PC-9 (cell line): ENCODE results near the gene LDHB. TPM values are rescaled to one million over a fixed set of nuclear protein-coding genes. Genes with fewer than 3 reads are reported as not detected.

Source experiments
- BruUV-seq: library from RNA; stranded (reverse); fragments of 400-500 nt; replicated peaks from 2 replicates; lab custom pipeline; 2021; lab: Mats Ljungman, UMichigan
- CTCF ChIA-PET: fragments of 300-600 bp; sonication (Branson Sonifier 250); formaldehyde crosslinking; loops from one replicate; lab custom pipeline; 2022; ENCODE audit warnings: antibody characterized with exemption; lab: Charles Lee
- POLR2A ChIA-PET: fragments of 300-600 bp; sonication (Branson Sonifier 250); formaldehyde crosslinking; loops from one replicate; lab custom pipeline; 2022; ENCODE audit warnings: antibody characterized with exemption; ENCODE audit not compliant: unreplicated experiment; lab: Charles Lee
- DNase-seq, 2 experiments: peaks; one replicate each; pipeline versions ENCODE4 v3.0.0 to v3.0.0-alpha.2; 2015 to 2022; ENCODE audit warnings: mixed read lengths in 1 of 2
- H2AFZ ChIP-seq: fragments of 200-600 bp; sonication (generic); 2 replicates; pipeline ENCODE4 v1.8.1; 2017; ENCODE audit warnings: antibody characterized with exemption
- H3F3A ChIP-seq: fragments of 200-600 bp; sonication (generic); 2 replicates; pipeline ENCODE4 v1.8.1; 2017; ENCODE audit warnings: antibody characterized with exemption, mild to moderate bottlenecking, low read depth; ENCODE audit not compliant: insufficient read depth
- H3K27ac ChIP-seq: fragments of 200-600 bp; sonication (generic); 2 replicates; pipeline ENCODE4 v1.6.1; 2016; ENCODE audit warnings: mixed run types
- H3K27me3 ChIP-seq: fragments of 200-600 bp; sonication (generic); 2 replicates; pipeline ENCODE4 v1.6.1; 2016; ENCODE audit warnings: low read depth, mixed run types; ENCODE audit not compliant: insufficient read depth
- H3K36me3 ChIP-seq: fragments of 200-600 bp; sonication (generic); 2 replicates; pipeline ENCODE4 v1.6.1; 2016; ENCODE audit warnings: low read depth, mixed run types
- H3K4me1 ChIP-seq: fragments of 200-600 bp; sonication (generic); replicated peaks from 2 replicates; pipeline ENCODE4 v1.6.1; 2016; ENCODE audit warnings: mixed run types; ENCODE audit not compliant: insufficient read depth
- H3K4me2 ChIP-seq: fragments of 200-600 bp; sonication (generic); 2 replicates; pipeline ENCODE4 v1.6.1; 2017; ENCODE audit warnings: mixed run types
- H3K4me3 ChIP-seq: fragments of 200-600 bp; sonication (generic); 2 replicates; pipeline ENCODE4 v1.6.1; 2016; ENCODE audit warnings: mixed run types
- H3K79me2 ChIP-seq: fragments of 200-600 bp; sonication (generic); 2 replicates; pipeline ENCODE4 v1.6.1; 2017; ENCODE audit warnings: low read depth, mixed run types
- H3K9me2 ChIP-seq: fragments of 200-600 bp; sonication (generic); 2 replicates; pipeline ENCODE4 v1.8.1; 2017; ENCODE audit warnings: mild to moderate bottlenecking; ENCODE audit not compliant: insufficient read depth
- H3K9me3 ChIP-seq: fragments of 200-600 bp; sonication (generic); 2 replicates; pipeline ENCODE4 v1.8.1; 2016; ENCODE audit warnings: low read depth; ENCODE audit not compliant: insufficient read depth
- H4K20me1 ChIP-seq: fragments of 200-600 bp; sonication (generic); 2 replicates; pipeline ENCODE4 v1.8.1; 2017; ENCODE audit not compliant: insufficient read depth
- EZH2 ChIP-seq: fragments of 200-600 bp; sonication (generic); IDR thresholded peaks from 2 replicates; pipeline ENCODE4 v1.8.0; 2017; ENCODE audit warnings: antibody characterized with exemption, low read depth
- intact Hi-C: fragments of 100-400 bp; cut with micrococcal nuclease; formaldehyde crosslinking; loops from one replicate; pipeline ENCODE4 v1.10.0; 2022; ENCODE audit not compliant: unreplicated experiment
- total RNA-seq: library from RNA; stranded (reverse); gene quantifications from 2 replicates; pipeline ENCODE4 v1.2.3, GENCODE V29; 2021
- TF ChIP-seq, protein P1 (sequence below): fragments of 200-600 bp; sonication (generic); conservative IDR thresholded peaks from 2 replicates; pipeline ENCODE4 v1.6.1; 2017; ENCODE audit warnings: mixed run types, antibody characterized with exemption, mild to moderate bottlenecking, moderate library complexity

Gene LDHB
- total RNA-seq, 1 experiment from 2014 or later, result 994 TPM

DNA sequence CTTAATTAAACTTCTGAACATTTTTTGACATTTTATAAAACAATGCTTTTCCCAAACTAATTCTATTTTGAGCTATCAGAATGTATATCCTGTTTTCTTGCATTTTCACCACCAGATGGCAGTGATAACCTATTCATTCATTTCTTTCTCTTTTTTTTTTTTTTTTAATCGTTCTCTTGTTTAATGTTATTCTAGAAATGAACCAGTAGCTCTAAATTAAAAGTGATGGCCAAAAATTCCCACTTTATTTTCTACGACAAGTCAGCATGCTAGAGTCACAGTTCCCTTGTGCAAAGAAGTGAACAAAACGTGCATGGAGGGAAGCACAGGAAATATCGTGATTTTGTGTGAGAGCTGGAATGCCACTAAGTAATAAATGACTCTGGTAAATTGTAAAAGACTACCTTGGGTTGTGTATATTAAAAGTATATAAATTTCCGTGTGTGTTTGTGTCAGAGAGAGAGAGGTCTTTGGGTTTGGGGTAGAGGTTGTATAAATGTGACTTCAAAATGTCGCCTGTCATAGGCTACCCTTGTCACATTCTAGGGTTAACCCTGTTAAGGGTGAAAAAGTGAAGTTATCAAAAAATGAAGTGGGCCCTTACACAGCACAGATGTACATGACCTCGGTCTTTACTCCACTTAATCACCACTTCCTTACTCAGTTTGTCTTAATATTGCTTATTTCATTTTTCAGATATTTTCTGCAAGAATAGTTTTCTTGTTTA, 40.4 kb upstream of the LDHB start:
- Histone ChIP-seq H3K4me3 (no peak overlapping the region), H3K27me3 (no peaks in the 10 kb centered on the region), H3K36me3 (no peaks in the 10 kb centered on the region), H3K27ac (no peak overlapping the region), H4K20me1 (no peaks in the 10 kb centered on the region), H3K4me1 (no peaks in the 10 kb centered on the region), H3K4me2 (no peak overlapping the region), H3K9me3 (no peaks in the 10 kb centered on the region), H2AFZ (no peak overlapping the region), H3K9me2 (no peaks in the 10 kb centered on the region; the same call in 1 of the 2 replicates), H3F3A (no peaks in the 10 kb centered on the region), H3K79me2 (no peaks in the 10 kb centered on the region)
- no peak for DNase-seq
- intact Hi-C loops, result loop anchor here (2.0 to 5.0 kb wide), 4 partner anchors 289 to 764 kb away; no protein-coding TSS in a partner anchor
- ChIA-PET CTCF (interaction anchor here (0.6 to 1.1 kb wide), 13 partner anchors 274 to 1440 kb away, joined by 3 to 23 read pairs (median 4); no protein-coding TSS in a partner anchor), POLR2A (interaction anchor here (0.6 kb wide), 1 partner anchor 292 kb away, joined by 10 read pairs; no protein-coding TSS in a partner anchor)
- BruUV-seq, result no TSS peak
- TF ChIP-seq, protein P1, sequence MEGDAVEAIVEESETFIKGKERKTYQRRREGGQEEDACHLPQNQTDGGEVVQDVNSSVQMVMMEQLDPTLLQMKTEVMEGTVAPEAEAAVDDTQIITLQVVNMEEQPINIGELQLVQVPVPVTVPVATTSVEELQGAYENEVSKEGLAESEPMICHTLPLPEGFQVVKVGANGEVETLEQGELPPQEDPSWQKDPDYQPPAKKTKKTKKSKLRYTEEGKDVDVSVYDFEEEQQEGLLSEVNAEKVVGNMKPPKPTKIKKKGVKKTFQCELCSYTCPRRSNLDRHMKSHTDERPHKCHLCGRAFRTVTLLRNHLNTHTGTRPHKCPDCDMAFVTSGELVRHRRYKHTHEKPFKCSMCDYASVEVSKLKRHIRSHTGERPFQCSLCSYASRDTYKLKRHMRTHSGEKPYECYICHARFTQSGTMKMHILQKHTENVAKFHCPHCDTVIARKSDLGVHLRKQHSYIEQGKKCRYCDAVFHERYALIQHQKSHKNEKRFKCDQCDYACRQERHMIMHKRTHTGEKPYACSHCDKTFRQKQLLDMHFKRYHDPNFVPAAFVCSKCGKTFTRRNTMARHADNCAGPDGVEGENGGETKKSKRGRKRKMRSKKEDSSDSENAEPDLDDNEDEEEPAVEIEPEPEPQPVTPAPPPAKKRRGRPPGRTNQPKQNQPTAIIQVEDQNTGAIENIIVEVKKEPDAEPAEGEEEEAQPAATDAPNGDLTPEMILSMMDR, result peak; percentile 84
- TF ChIP-seq EZH2, result no peak

DNA sequence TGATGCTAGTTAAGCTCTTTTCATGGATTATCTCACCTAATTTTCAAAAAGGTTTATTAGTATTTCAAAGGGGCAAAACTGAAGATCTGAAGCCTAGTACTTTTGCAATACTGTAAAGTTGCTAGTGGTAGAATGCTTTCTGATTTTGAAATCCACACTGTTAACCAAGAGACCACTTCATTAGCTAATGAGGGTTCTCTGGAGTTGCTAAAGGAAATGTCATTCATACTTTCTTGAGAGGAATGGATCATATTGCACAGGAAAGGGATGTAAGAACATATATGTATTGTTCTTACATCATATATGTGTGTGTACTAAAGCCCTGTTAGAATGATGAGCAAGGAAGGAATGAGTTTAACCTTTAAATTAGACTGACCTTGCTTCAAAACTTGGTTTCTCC, 39.0 kb upstream of the LDHB start:
- no peak overlapping the region for H3K27ac ChIP-seq
- H3K9me3 ChIP-seq, result no peaks in the 10 kb centered on the region
- ChIA-PET POLR2A (no interaction called here), CTCF (interaction anchor here (0.6 kb wide), 1 partner anchor 762 kb away, joined by 5 read pairs; no protein-coding TSS in a partner anchor)
- no peak overlapping the region for H3K4me2 ChIP-seq
- intact Hi-C loops, result loop anchor here (5.0 kb wide), 3 partner anchors 291 to 766 kb away; no protein-coding TSS in a partner anchor
- no peaks in the 10 kb centered on the region; the same call in 1 of the 2 replicates for H3K9me2 ChIP-seq
- H3K79me2 ChIP-seq, result no peaks in the 10 kb centered on the region
- TF ChIP-seq EZH2, result no peak
- TF ChIP-seq, protein P1, result no peak
- no TSS peak for BruUV-seq
- H4K20me1 ChIP-seq, result no peaks in the 10 kb centered on the region
- H3K36me3 ChIP-seq, result no peaks in the 10 kb centered on the region
- no peak overlapping the region for H3K4me3 ChIP-seq
- H3K4me1 ChIP-seq, result no peaks in the 10 kb centered on the region
- no peaks in the 10 kb centered on the region for H3F3A ChIP-seq
- H3K27me3 ChIP-seq, result no peaks in the 10 kb centered on the region
- no peak for DNase-seq
- H2AFZ ChIP-seq, result no peak overlapping the region

DNA sequence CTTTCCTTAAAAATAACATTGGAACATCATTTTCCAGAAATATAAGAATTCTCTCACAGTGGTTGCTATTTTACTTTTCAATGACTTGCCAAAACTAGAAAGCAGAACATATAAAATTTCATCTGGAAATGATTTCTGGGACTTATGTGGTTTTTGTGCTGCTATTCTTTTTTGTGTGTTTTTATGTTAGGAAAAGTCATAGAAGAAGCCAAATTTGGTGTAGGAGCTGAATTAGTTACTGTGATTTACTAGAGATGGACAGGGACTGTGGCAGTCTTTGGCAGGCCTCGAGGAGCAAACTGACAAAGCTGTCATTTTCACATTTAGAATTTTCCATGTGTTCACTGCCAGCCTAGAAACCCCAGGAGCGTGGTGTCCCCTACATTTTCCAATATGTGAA, 38.3 kb upstream of the LDHB start:
- no TSS peak for BruUV-seq
- H3K4me1 ChIP-seq, result no peaks in the 10 kb centered on the region
- H2AFZ ChIP-seq, result no peak overlapping the region

More for the DNA sequence above, 38.3 kb upstream of the LDHB start:
- ChIA-PET CTCF (interaction anchor here (0.6 kb wide), 1 partner anchor 763 kb away, joined by 5 read pairs; no protein-coding TSS in a partner anchor), POLR2A (no interaction called here)
- H4K20me1 ChIP-seq, result no peaks in the 10 kb centered on the region
- H3K27me3 ChIP-seq, result no peaks in the 10 kb centered on the region
- TF ChIP-seq EZH2, result no peak
- TF ChIP-seq, protein P1, result no peak
- no peak overlapping the region for H3K4me3 ChIP-seq
- no peaks in the 10 kb centered on the region for H3F3A ChIP-seq
- H3K4me2 ChIP-seq, result no peak overlapping the region
- H3K27ac ChIP-seq, result no peak overlapping the region
- no peak for DNase-seq
- intact Hi-C loops, result loop anchor here (5.0 kb wide), 3 partner anchors 291 to 766 kb away; no protein-coding TSS in a partner anchor
- no peaks in the 10 kb centered on the region for H3K36me3 ChIP-seq
- no peaks in the 10 kb centered on the region for H3K79me2 ChIP-seq
- H3K9me3 ChIP-seq, result no peaks in the 10 kb centered on the region
- H3K9me2 ChIP-seq, result no peaks in the 10 kb centered on the region; the same call in 1 of the 2 replicates
